ENCODE results near the gene DLGAP1.

Gene DLGAP1

DNA sequence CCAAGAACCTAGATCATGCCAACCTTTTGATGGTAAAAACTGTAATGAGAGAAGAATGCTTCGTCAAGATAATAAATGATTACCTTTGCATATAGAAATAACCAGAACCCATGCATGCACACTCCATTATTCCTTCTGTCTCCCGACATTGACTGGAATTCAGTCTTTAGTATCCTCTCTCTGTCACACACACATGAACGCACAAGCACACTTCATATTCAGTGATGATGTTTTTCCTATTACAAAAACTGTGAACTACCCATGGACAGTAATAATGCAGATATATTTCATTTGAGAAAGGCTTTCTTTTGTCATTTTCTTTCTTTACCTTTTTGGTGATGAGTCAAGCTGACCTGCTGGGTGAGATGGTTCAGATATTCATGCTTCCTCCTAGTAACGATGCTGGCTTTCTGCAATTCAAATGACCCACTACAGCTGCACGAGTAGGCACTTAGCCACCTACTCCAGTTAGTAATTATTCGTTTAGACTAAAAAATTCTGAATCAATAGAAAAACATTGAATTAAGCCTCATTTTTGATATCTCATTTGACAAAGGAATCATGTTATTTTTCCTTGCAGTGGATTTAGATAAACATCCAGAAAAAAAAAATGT, 623.0 kb downstream of the DLGAP1 start:
- no peak for TF ChIP-seq CTCF (IDR thresholded peaks at IDR 0.05; ENCODE audit: extremely low read depth, missing control alignments)
- DNase-seq (ENCODE audit: low spot score): no peak

DNA sequence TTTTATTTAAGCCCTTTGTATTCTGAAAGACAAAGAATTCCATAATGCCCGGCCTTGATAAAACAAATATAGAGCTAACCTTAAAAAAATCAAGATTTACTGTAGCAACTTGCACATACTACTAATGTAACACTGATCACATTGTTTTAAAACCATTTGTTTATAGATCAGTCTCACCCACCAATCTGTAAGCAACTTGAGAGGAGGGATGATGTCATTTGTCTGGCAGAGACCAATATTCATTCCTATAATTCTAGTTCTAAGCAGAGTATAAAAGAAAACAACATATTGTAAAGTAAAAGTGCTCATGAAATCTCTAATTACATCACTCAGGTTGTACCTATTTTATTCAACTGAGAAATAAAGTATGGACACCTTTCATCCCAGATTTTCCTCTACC, 624.5 kb downstream of the DLGAP1 start:
- no peak for TF ChIP-seq CTCF (IDR thresholded peaks at IDR 0.05; ENCODE audit: extremely low read depth, missing control alignments)
- DNase-seq (ENCODE audit: low spot score): no peak

DNA sequence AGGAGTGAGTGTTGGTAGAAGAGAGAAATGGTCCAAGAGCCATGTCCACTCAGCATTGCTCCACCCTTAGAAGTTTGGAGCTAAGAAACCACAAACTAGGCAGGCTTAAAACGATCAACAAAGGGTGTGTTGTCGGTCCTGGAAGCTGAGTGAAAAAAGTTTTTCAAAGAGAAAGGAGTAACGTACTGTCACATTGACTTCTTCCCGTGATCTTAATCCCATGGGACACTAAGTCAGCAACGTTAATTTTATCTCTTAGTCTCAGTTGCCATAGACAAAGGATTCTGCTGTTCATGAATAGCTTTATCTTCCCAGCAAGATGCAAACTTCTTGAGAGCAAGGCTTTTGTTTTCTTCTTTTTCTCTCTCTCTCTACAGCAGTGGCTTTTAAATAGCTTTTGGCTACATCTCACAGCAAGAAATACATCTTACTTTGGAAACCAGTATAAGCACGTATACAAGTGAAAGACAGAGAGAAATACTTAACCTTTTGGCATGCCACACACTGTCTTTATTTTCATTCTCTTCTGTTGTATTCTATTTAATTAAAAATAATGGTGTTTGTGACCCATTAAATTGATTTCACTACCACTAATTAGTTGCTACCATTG, 627.8 kb downstream of the DLGAP1 start:
- TF ChIP-seq CTCF (IDR thresholded peaks at IDR 0.05; ENCODE audit: extremely low read depth, missing control alignments): no peak
- DNase-seq (ENCODE audit: low spot score): no peak

GRCh38 chr18:3826021-3826420, 629.1 kb downstream of the DLGAP1 start:
- DNase-seq (ENCODE audit: low spot score): no peak
- no peak for TF ChIP-seq CTCF (IDR thresholded peaks at IDR 0.05; ENCODE audit: extremely low read depth, missing control alignments)

- no peak for TF ChIP-seq CTCF (IDR thresholded peaks at IDR 0.05; ENCODE audit: extremely low read depth, missing control alignments)
- no peak for DNase-seq (ENCODE audit: low spot score)
Measured at GRCh38 chr18:3824101-3824500, 631.0 kb downstream of the DLGAP1 start.

DNA sequence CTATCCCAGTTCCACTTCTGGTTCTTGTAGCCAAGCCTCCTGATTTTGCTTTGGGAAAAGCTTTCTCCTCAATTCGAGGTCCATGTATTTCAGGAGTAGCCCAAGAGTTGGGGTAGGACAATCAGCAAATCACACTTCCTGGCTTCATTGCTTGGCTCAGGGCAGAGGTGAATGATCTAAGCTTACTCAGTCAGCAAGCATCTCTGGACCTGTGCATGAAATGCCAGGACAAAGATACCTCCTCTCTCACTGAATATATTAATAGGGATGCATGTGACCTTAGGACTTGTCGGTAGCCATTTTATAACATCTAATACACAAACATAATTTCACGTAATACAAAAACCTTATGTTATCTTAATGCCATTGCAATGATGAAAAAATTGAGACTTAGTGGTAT, 632.0 kb downstream of the DLGAP1 start:
- no peak for TF ChIP-seq CTCF (IDR thresholded peaks at IDR 0.05; ENCODE audit: extremely low read depth, missing control alignments)
- DNase-seq (ENCODE audit: low spot score): no peak

- no peak for TF ChIP-seq CTCF (IDR thresholded peaks at IDR 0.05; ENCODE audit: extremely low read depth, missing control alignments)
- no peak for DNase-seq (ENCODE audit: low spot score)
Measured at GRCh38 chr18:3821524-3821923, 633.6 kb downstream of the DLGAP1 start.

Measured in GM20000 (cell line).